GM23338 (cell line): ENCODE results near the gene PLXNA2.

Source experiments
- CREB1 ChIP-seq: fragments of 250-450 bp; sonication (Bioruptor Pico); IDR thresholded peaks from 2 replicates; pipeline ENCODE4 v1.5.0; 2020; ENCODE audit warnings: low read depth, mild to moderate bottlenecking, moderate library complexity
- CTCF ChIP-seq, 2 experiments: fragments of 200-600 bp in 1 of 2; sonication (generic) in 1 of 2; conservative IDR thresholded peaks; 2 replicates each; pipeline versions ENCODE4 v1.5.1 to v1.6.1; 2016 to 2017; ENCODE audit warnings: antibody characterized with exemption in 2 of 2, low read depth in 2 of 2, mild to moderate bottlenecking in 2 of 2, moderate library complexity in 1 of 2
- EZH2phosphoT487 ChIP-seq: fragments of 200-600 bp; sonication (generic); IDR thresholded peaks from one replicate; pipeline ENCODE4 v1.8.1; 2018; ENCODE audit warnings: antibody characterized with exemption; ENCODE audit not compliant: unreplicated experiment
- POLR2AphosphoS5 ChIP-seq: IDR thresholded peaks from 2 replicates; pipeline ENCODE4 v1.6.1; 2016; ENCODE audit warnings: antibody characterized with exemption, low read depth
- REST ChIP-seq: IDR thresholded peaks from one replicate; pipeline ENCODE4 v1.6.1; 2018; ENCODE audit warnings: antibody characterized with exemption; ENCODE audit not compliant: unreplicated experiment
- STAT1 ChIP-seq: IDR thresholded peaks from one replicate; pipeline ENCODE4 v1.6.1; 2016; ENCODE audit warnings: antibody characterized with exemption; ENCODE audit not compliant: unreplicated experiment
- TF ChIP-seq, protein P1 (sequence below): IDR thresholded peaks from 2 replicates; pipeline ENCODE4 v1.6.1; 2016; ENCODE audit warnings: antibody characterized with exemption

DNA sequence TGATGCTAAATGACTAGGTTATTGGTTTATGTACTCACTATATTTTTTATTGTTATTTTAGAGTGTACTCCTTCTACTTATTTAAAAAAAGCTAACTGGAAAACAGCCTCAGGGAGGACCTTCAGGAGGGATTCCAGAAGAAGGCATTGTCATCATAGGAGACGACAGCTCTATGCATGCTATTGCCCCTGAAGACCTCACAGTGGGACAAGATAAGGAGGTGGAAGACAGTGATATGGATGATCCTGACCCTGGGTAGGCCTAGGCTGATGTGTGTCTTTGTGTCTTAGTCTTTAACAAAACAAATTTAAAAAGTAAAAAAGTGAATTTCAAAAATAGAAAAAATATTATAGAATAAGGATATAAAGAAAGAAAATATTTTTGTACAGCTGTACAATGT, 177.6 kb downstream of the PLXNA2 start:
- no peak for TF ChIP-seq POLR2AphosphoS5
- TF ChIP-seq EZH2phosphoT487 = no peak
- no peak for TF ChIP-seq CTCF (conservative IDR thresholded peaks at IDR 0.05; ENCODE audit: low read depth in 2 of 2)
- TF ChIP-seq, protein P1, sequence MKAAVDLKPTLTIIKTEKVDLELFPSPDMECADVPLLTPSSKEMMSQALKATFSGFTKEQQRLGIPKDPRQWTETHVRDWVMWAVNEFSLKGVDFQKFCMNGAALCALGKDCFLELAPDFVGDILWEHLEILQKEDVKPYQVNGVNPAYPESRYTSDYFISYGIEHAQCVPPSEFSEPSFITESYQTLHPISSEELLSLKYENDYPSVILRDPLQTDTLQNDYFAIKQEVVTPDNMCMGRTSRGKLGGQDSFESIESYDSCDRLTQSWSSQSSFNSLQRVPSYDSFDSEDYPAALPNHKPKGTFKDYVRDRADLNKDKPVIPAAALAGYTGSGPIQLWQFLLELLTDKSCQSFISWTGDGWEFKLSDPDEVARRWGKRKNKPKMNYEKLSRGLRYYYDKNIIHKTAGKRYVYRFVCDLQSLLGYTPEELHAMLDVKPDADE = no peak
- TF ChIP-seq STAT1 = no peak
- TF ChIP-seq CREB1 (CRISPR knock-in tag) = no peak
- no peak for TF ChIP-seq REST
